Caco-2 (cell line): ENCODE results near the gene NUMA1. TPM values are rescaled to one million over a fixed set of nuclear protein-coding genes. Genes with fewer than 3 reads are reported as not detected.

ENCODE experiments used
- BruUV-seq: library from RNA; stranded (reverse); fragments of 400-500 nt; replicated peaks from 2 replicates; lab custom pipeline; 2021; lab: Mats Ljungman, UMichigan
- CTCF ChIA-PET: fragments of 300-600 bp; sonication (Branson Sonifier 250); formaldehyde crosslinking; loops from one replicate; lab custom pipeline; 2022; ENCODE audit warnings: antibody characterized with exemption; lab: Charles Lee
- POLR2A ChIA-PET: fragments of 300-600 bp; sonication (Branson Sonifier 250); formaldehyde crosslinking; loops from one replicate; lab custom pipeline; 2022; ENCODE audit warnings: antibody characterized with exemption; lab: Charles Lee
- DNase-seq, 2 experiments: peaks; one replicate each; pipeline versions ENCODE4 v3.0.0 to v3.0.0-alpha.2; 2020 to 2022
- H3K27me3 ChIP-seq: replicated peaks from 2 replicates; pipeline ENCODE4 v1.6.0; 2011; ENCODE audit warnings: low read length; ENCODE audit not compliant: control insufficient read depth, insufficient read depth
- H3K36me3 ChIP-seq: 2 replicates; pipeline ENCODE4 v1.5.1; 2011; ENCODE audit warnings: low read length; ENCODE audit not compliant: control insufficient read depth, insufficient read depth
- H3K4me1 ChIP-seq: fragments of 250-450 bp; sonication (Bioruptor Pico); 2 replicates; pipeline ENCODE4 v1.5.1; 2020; ENCODE audit warnings: mild to moderate bottlenecking
- H3K4me3 ChIP-seq: 2 replicates; pipeline ENCODE4 v1.5.1; 2011; ENCODE audit warnings: low read depth, mild to moderate bottlenecking, control low read depth, low read length
- H3K9me3 ChIP-seq: fragments of 250-450 bp; sonication (Bioruptor Pico); 2 replicates; pipeline ENCODE4 v1.5.1; 2020; ENCODE audit warnings: mild to moderate bottlenecking, moderate library complexity
- H3K27ac Mint-ChIP-seq: one replicate; pipeline ENCODE4 v1.8.0; 2022; ENCODE audit warnings: mixed read lengths; ENCODE audit not compliant: unreplicated experiment
- H3K27me3 Mint-ChIP-seq: one replicate; pipeline ENCODE4 v1.8.0; 2022; ENCODE audit warnings: mixed read lengths; ENCODE audit not compliant: insufficient read depth, unreplicated experiment
- H3K36me3 Mint-ChIP-seq: one replicate; pipeline ENCODE4 v1.8.0; 2022; ENCODE audit warnings: mild to moderate bottlenecking, mixed read lengths; ENCODE audit not compliant: insufficient read depth, unreplicated experiment
- H3K4me1 Mint-ChIP-seq: one replicate; pipeline ENCODE4 v1.8.0; 2022; ENCODE audit warnings: low read depth, mixed read lengths; ENCODE audit not compliant: unreplicated experiment
- H3K4me3 Mint-ChIP-seq: one replicate; pipeline ENCODE4 v1.8.0; 2022; ENCODE audit warnings: mild to moderate bottlenecking, moderate library complexity, mixed read lengths; ENCODE audit not compliant: unreplicated experiment
- H3K9me3 Mint-ChIP-seq: one replicate; pipeline ENCODE4 v1.8.0; 2022; ENCODE audit warnings: mixed read lengths; ENCODE audit not compliant: unreplicated experiment
- CTCF ChIP-seq, 2 experiments: fragments of 200-600 bp in 1 of 2; IDR thresholded peaks; 1 replicate in 1 of 2; 2 replicates in 1 of 2; pipeline versions ENCODE4 v1.5.1 to v1.8.0; 2011 to 2022; ENCODE audit warnings: antibody characterized with exemption in 1 of 2, control low read depth in 1 of 2, inconsistent platforms in 1 of 2, low read depth in 1 of 2, low read length in 1 of 2, mild to moderate bottlenecking in 1 of 2, moderate library complexity in 1 of 2; ENCODE audit not compliant: insufficient read depth in 1 of 2, severe bottlenecking in 1 of 2, unreplicated experiment in 1 of 2
- intact Hi-C: fragments of 100-400 bp; cut with micrococcal nuclease; formaldehyde crosslinking; loops from one replicate; pipeline ENCODE4 v1.10.0; 2022; ENCODE audit not compliant: unreplicated experiment
- total RNA-seq: library from RNA; stranded (reverse); gene quantifications from 2 replicates; pipeline ENCODE4 v1.2.3, GENCODE V29; 2022

The NUMA1 gene
- total RNA-seq, 1 experiment from 2014 or later = 190 TPM

DNA sequence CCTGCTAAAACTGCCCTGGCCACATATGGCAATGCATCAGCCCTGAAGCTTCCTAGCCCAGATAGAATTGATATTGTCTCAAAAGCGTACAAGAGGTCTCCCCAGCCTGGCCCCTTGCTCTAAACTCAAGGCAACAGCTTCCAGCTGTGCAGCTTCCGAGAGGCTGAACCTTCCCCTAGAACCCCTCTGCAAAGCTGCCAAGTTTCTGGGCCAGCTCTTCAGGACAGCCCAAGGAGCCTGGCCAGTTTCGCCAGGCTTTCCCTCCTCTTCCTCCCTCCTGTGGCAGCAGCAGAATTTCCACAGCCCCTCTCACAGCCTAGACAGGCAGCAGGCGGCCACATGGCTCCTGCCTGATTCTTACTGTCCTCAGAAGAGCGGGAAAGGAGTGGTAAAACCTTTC, 34.5 kb downstream of the NUMA1 start:
- ChIA-PET POLR2A (no interaction called here), CTCF (no interaction called here)
- no TSS peak for BruUV-seq
- no peaks in the 10 kb centered on the region for H3K27me3 ChIP-seq
- no peaks in the 10 kb centered on the region for H3K9me3 ChIP-seq
- H3K4me1 ChIP-seq = 0 out of 2 replicates have a peak, but pooled peaks cover 3% of the 10 kb centered on the region
- Mint-ChIP-seq H3K4me3 (no peak overlapping the region), H3K9me3 (no peaks in the 10 kb centered on the region), H3K36me3 (peaks cover 37% of the 10 kb centered on the region), H3K27me3 (no peaks in the 10 kb centered on the region), H3K4me1 (peaks cover 12% of the 10 kb centered on the region), H3K27ac (no peak overlapping the region)
- intact Hi-C loops = no loop called here
- H3K36me3 ChIP-seq = peaks cover 1% of the 10 kb centered on the region; the same call in 1 of the 2 replicates
- DNase-seq = no peak
- no peak overlapping the region for H3K4me3 ChIP-seq
- no peak for TF ChIP-seq CTCF (IDR thresholded peaks at IDR 0.05; ENCODE audit: insufficient read depth in 1 of 2, low read depth in 1 of 2, low read length in 1 of 2, severe bottlenecking in 1 of 2, unreplicated experiment in 1 of 2)

DNA sequence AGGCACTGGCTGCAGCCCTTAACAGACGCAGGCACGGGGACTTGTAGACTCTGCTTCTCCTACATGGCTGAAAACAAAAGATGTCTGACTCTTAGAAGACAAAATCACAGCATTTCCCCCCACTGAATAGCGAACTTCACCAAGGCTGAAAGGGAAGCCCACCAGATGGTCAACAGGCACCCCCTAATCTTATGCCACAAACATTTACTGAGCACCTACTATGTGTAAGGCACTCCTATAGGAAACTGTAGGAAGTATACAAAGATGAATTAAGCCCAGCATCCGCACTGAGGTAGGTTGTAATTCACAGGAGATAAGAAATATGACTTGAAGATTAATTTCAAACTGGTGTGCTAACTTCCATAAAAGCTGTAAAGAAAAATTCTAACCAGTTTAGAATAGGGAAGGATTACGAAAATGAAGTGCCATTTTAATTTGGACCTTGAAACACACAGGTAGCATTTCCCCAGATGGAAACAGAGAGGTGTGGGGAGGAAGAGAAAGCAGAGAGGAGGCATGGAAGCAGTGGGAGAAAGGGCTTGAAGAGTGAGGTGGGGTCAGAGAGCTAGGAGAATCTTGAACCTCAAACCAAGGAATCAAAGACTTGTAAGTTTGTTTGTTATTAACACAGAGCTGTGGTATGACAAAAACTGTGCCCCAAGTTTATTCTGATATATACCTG, 38.1 kb downstream of the NUMA1 start:
- Histone ChIP-seq H3K36me3 (no peaks in the 10 kb centered on the region), H3K9me3 (no peaks in the 10 kb centered on the region), H3K27me3 (no peaks in the 10 kb centered on the region), H3K4me1 (peaks cover 31% of the 10 kb centered on the region), H3K4me3 (no peak overlapping the region)
- peaks cover 12% of the 10 kb centered on the region for H3K4me1 Mint-ChIP-seq
- H3K27ac Mint-ChIP-seq = no peak overlapping the region
- no peak overlapping the region for H3K4me3 Mint-ChIP-seq
- H3K9me3 Mint-ChIP-seq = no peaks in the 10 kb centered on the region
- DNase-seq = no peak
- POLR2A ChIA-PET = no interaction called here
- TF ChIP-seq CTCF (IDR thresholded peaks at IDR 0.05; ENCODE audit: insufficient read depth in 1 of 2, low read depth in 1 of 2, low read length in 1 of 2, severe bottlenecking in 1 of 2, unreplicated experiment in 1 of 2) = no peak
- intact Hi-C loops = no loop called here
- H3K36me3 Mint-ChIP-seq = peaks cover 31% of the 10 kb centered on the region
- H3K27me3 Mint-ChIP-seq = no peaks in the 10 kb centered on the region
- CTCF ChIA-PET = no interaction called here
- BruUV-seq = no TSS peak

GRCh38 chr11:72041364-72042063, 38.8 kb downstream of the NUMA1 start:
- DNase-seq = no peak
- no peaks in the 10 kb centered on the region for H3K27me3 Mint-ChIP-seq
- Histone ChIP-seq H3K4me3 (peak overlapping the region; percentile 16), H3K36me3 (no peaks in the 10 kb centered on the region), H3K4me1 (peaks cover 31% of the 10 kb centered on the region), H3K9me3 (no peaks in the 10 kb centered on the region), H3K27me3 (no peaks in the 10 kb centered on the region)
- peaks cover 12% of the 10 kb centered on the region for H3K4me1 Mint-ChIP-seq
- H3K36me3 Mint-ChIP-seq = peaks cover 29% of the 10 kb centered on the region
- no peak overlapping the region for H3K4me3 Mint-ChIP-seq
- CTCF ChIA-PET = interaction anchor here (2.2 kb wide), 1 partner anchor 102 kb away, joined by 5 read pairs; no protein-coding TSS in a partner anchor
- intact Hi-C loops = no loop called here
- H3K9me3 Mint-ChIP-seq = no peaks in the 10 kb centered on the region
- no TSS peak for BruUV-seq
- TF ChIP-seq CTCF (IDR thresholded peaks at IDR 0.05; ENCODE audit: insufficient read depth in 1 of 2, low read depth in 1 of 2, low read length in 1 of 2, severe bottlenecking in 1 of 2, unreplicated experiment in 1 of 2) = no peak
- POLR2A ChIA-PET = no interaction called here
- H3K27ac Mint-ChIP-seq = no peak overlapping the region
